K562 (cell line): ENCODE data around the gene ADCY5. TPM values are rescaled to one million over a fixed set of nuclear protein-coding genes. Genes with fewer than 3 reads are reported as not detected.

Experiments
- ATAC-seq: fragments of 200-7000 bp; cut with Tn5 transposase; 3 replicates; pipeline ENCODE4 v1.9.1; 2020; ENCODE audit warnings: moderate library complexity
- BruUV-seq: library from RNA; stranded (reverse); fragments of 400-500 nt; replicated peaks from 2 replicates; lab custom pipeline; 2021; lab: Mats Ljungman, UMichigan
- CTCF ChIA-PET: fragments of 300-600 bp; formaldehyde crosslinking; extraction: SDS; loops from one replicate; lab custom pipeline; 2021; ENCODE audit warnings: low intra/inter-chr PET ratio; lab: Yijun Ruan, JAX
- POLR2A ChIA-PET: fragments of 300-600, 350-650 bp; sonication (Branson Sonifier 250); formaldehyde crosslinking; extraction: SDS; loops from one replicate; lab custom pipeline; 2021; ENCODE audit warnings: antibody characterized with exemption, inconsistent platforms; lab: Yijun Ruan, JAX
- DNase-seq, 4 experiments: peaks; one replicate each; pipeline versions ENCODE4 v3.0.0 to v3.0.0-alpha.2; 2011 to 2018; ENCODE audit warnings: low spot score in 3 of 4, mixed read lengths in 3 of 4; ENCODE audit errors: extremely low read depth in 1 of 4
- FAIRE-seq: peaks from 2 replicates; lab custom pipeline; 2011; peaks lifted over from hg19 to GRCh38; lab: Jason Lieb, UNC
- H2AFZ ChIP-seq: 2 replicates; pipeline ENCODE4 v1.6.0; 2011; ENCODE audit warnings: low read depth, low read length, control low read depth, inconsistent platforms
- H3K27ac ChIP-seq: fragments of 200-600 bp; 3 replicates; pipeline ENCODE4 v1.8.0; 2011; ENCODE audit warnings: low read depth, mild to moderate bottlenecking, control low read depth, inconsistent platforms, low read length, moderate library complexity, mixed read lengths; ENCODE audit errors: extremely low read depth
- H3K27me3 ChIP-seq, 2 experiments: fragments of 300-600 bp in 1 of 2; 2 replicates in 1 of 2; 3 replicates in 1 of 2; pipeline versions ENCODE4 v1.6.0 to v1.8.0; 2011; ENCODE audit warnings: inconsistent platforms in 2 of 2, low read length in 2 of 2, mild to moderate bottlenecking in 1 of 2, mixed read lengths in 1 of 2, moderate library complexity in 1 of 2; ENCODE audit not compliant: control insufficient read depth in 2 of 2, insufficient read depth in 2 of 2
- H3K36me3 ChIP-seq: fragments of 300-600 bp; 3 replicates; pipeline ENCODE4 v1.8.0; 2011; ENCODE audit warnings: mild to moderate bottlenecking, low read length, inconsistent platforms; ENCODE audit not compliant: control insufficient read depth, insufficient read depth
- H3K4me1 ChIP-seq, 2 experiments: fragments of 200-600 bp in 1 of 2; replicated peaks in 1 of 2; 2 replicates in 1 of 2; 3 replicates in 1 of 2; pipeline versions ENCODE4 v1.5.1 to v1.8.0; 2011; ENCODE audit warnings: inconsistent platforms in 2 of 2, low read length in 2 of 2, mild to moderate bottlenecking in 1 of 2, mixed read lengths in 1 of 2, moderate library complexity in 1 of 2; ENCODE audit not compliant: control insufficient read depth in 2 of 2, insufficient read depth in 2 of 2
- H3K4me2 ChIP-seq: 2 replicates; pipeline ENCODE4 v1.6.1; 2011; ENCODE audit warnings: low read length, control low read depth, inconsistent platforms, mixed read lengths; ENCODE audit not compliant: insufficient read depth
- H3K4me3 ChIP-seq: fragments of 200-600 bp; sonication (generic), shearing (Covaris generic); 2 replicates; pipeline ENCODE4 v1.5.1; 2016; ENCODE audit warnings: control low read depth, inconsistent platforms
- H3K79me2 ChIP-seq: fragments of 200-600 bp; 3 replicates; pipeline ENCODE4 v1.8.0; 2011; ENCODE audit warnings: low read length, inconsistent platforms; ENCODE audit not compliant: control insufficient read depth, insufficient read depth
- H3K9ac ChIP-seq, 2 experiments: 2 replicates each; pipeline versions ENCODE4 v1.6.0 to v1.6.1; 2011; ENCODE audit warnings: low read depth in 2 of 2, low read length in 2 of 2, control low read depth in 1 of 2, inconsistent platforms in 1 of 2, mild to moderate bottlenecking in 1 of 2, mixed read lengths in 1 of 2; ENCODE audit not compliant: insufficient read depth in 1 of 2
- H3K9me1 ChIP-seq: one replicate; pipeline ENCODE4 v1.6.0; 2011; ENCODE audit warnings: inconsistent platforms, mild to moderate bottlenecking, low read length, moderate library complexity; ENCODE audit not compliant: control insufficient read depth, insufficient read depth
- H3K9me3 ChIP-seq: replicated peaks from 2 replicates; pipeline ENCODE4 v1.5.1; 2011; ENCODE audit warnings: low read depth, low read length, inconsistent platforms; ENCODE audit not compliant: control insufficient read depth, insufficient read depth
- H4K20me1 ChIP-seq: replicated peaks from 2 replicates; pipeline ENCODE4 v1.6.1; 2011; ENCODE audit warnings: low read length, inconsistent platforms, mixed read lengths; ENCODE audit not compliant: control insufficient read depth, insufficient read depth
- ELF1 ChIP-seq: fragments of 200-800 bp; sonication (Bioruptor generic); IDR thresholded peaks from 2 replicates; pipeline ENCODE4 v1.6.1; 2016; ENCODE audit warnings: missing genetic modification characterization, missing compliant biosample characterization
- GATAD2A ChIP-seq: fragments of 450-650 bp; IDR thresholded peaks from 2 replicates; pipeline ENCODE4 v1.6.1; 2017
- MCM7 ChIP-seq, 2 experiments: fragments of 450-650 bp; IDR thresholded peaks; 2 replicates each; pipeline ENCODE4 v1.6.1; 2016 to 2018
- ZNF324 ChIP-seq: fragments of 250-450 bp; sonication (Bioruptor Pico); IDR thresholded peaks from 2 replicates; pipeline ENCODE4 v1.4.0; 2020; ENCODE audit warnings: mild to moderate bottlenecking
- ZNF507 ChIP-seq: conservative IDR thresholded peaks from 2 replicates; pipeline ENCODE4 v1.6.1; 2017; ENCODE audit warnings: missing genetic modification characterization, missing compliant biosample characterization
- WGBS: fragments of 100-300 bp; shearing (Covaris generic); methylation state at CpG from one replicate; pipeline ENCODE4 v1.1.6; 2016; ENCODE audit warnings: low coverage, mixed read lengths; ENCODE audit not compliant: insufficient coverage; ENCODE audit errors: missing lambda C conversion rate; 5-methylcytosine and 5-hydroxymethylcytosine counted together
- in situ Hi-C: fragments of 300-500 bp; cut with MboI; formaldehyde crosslinking; loops from 4 replicates; pipeline ENCODE4 v1.15.0; 2018; ENCODE audit warnings: inconsistent platforms, mixed read lengths
- intact Hi-C: fragments of 100-400 bp; cut with micrococcal nuclease; formaldehyde crosslinking; loops from 2 replicates; pipeline ENCODE4 v1.14.2; 2022
- polyA plus RNA-seq, 8 experiments: library from polyadenylated mRNA; depleted of rRNA in 4 of 8; stranded (reverse) in 5 of 8; unstranded in 3 of 8; fragments of >200 nt; fragmentation: Nextera tagmentation in 2 of 8; fragmentation: Illumina TruSeq in 1 of 8; extraction: Ambion mirVana in 2 of 8; extraction: Trizol in 1 of 8; gene quantifications; 2 replicates each; pipeline versions ENCODE4 v1.2.1 to v1.2.3, GENCODE V29; 2011 to 2014; ENCODE audit warnings: inconsistent platforms in 1 of 8, missing spikeins in 1 of 8
- total RNA-seq, 7 experiments: library from RNA; depleted of rRNA in 6 of 7; stranded (reverse); fragments of >200 nt in 6 of 7; fragmentation: Illumina TruSeq in 2 of 7; extraction: Trizol in 2 of 7; gene quantifications; 2 replicates each; pipeline versions ENCODE4 v1.2.1 to v1.2.3, GENCODE V29; 2011 to 2021; ENCODE audit warnings: low replicate concordance in 1 of 7

Gene ADCY5
- total and polyA plus RNA-seq, 9 of the 15 experiments (the other 6 are each of a cell fraction or from before 2014, with no cell fraction given), result under 0.01 TPM; not detected in 8

DNA sequence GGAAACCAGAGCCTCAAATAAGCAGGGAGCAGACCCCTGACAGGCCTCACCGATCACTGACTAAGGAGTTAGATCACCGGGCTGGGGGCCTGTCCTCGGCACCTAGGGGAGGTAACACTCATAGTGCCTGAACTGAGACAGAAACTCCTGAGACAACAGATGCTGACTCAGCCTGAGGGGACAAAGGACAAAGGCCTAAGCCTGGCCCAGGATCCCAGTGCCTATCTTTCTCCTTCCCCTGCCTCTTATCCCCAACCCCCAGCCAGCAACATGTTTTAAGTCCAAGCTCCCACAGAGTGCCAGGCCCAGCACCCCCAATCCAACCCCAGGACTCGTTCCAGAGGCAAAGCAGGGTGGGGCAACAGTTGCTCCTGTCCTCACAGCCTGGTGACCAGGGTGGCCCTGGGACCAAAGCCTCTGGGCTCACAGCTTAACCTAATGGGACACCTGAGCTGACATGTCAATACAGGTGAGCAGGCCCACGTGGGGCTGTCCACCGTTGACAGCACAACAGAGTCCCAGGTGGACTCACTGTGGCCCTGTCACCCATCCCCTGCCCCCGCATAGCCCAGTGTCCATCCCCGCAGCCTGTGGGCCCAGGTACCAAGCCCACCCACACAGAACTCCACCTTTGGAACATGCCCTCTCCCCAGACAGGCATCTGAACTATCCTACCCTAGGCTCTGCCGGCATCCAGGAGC, 37.4 kb downstream of the ADCY5 start:
- CTCF ChIA-PET, result no interaction called here
- intact Hi-C loops, result no loop called here

DNA sequence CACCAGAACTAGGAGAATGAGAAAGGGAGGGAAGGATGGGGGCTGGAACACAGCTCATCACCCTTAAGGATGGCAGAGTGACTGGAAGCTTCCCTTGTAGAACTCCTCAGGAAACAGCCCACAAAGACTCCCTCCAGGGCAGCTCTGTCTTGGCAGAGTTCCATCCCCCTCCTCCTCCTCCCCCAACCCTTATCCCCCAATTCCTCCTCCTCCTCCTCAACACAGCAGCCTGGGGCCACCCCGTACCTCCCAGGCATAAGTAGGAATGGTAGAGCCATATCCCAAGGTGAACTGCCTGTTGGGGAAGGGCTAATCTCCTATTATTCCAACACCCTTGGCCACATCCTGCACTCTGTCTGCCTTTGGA, 38.8 kb downstream of the ADCY5 start:
- DNase-seq (no peak), ATAC-seq (no peak), FAIRE-seq (no peak)
- TF ChIP-seq MCM7 (IDR thresholded peaks at IDR 0.05) (no peak), GATAD2A (no peak), ZNF507 (tag) (no peak)
- Histone ChIP-seq H4K20me1 (no peaks in the 10 kb centered on the region), H3K4me1 (no peaks in the 10 kb centered on the region), H3K36me3 (no peaks in the 10 kb centered on the region), H3K79me2 (no peaks in the 10 kb centered on the region), H2AFZ (no peak overlapping the region), H3K4me2 (no peak overlapping the region), H3K9me3 (no peaks in the 10 kb centered on the region), H3K4me3 (no peak overlapping the region), H3K27ac (no peak overlapping the region), H3K9ac (no peak overlapping the region), H3K27me3 (peaks cover 3 to 47% of the 10 kb centered on the region in 2 experiments), H3K9me1 (no peaks in the 10 kb centered on the region)
- no TSS peak for BruUV-seq
- intact Hi-C loops, result no loop called here
- WGBS, result no CpG with 5 or more reads among the region's 1 CpG
- in situ Hi-C loops, result no loop called here
- ChIA-PET POLR2A (interaction anchor here (1.2 kb wide), 1 partner anchor 19 kb away, joined by 3 read pairs; no protein-coding TSS in a partner anchor), CTCF (no interaction called here)

More for the DNA sequence above, 37.4 kb downstream of the ADCY5 start:
- H3K9me1 ChIP-seq, result no peaks in the 10 kb centered on the region
- FAIRE-seq, result no peak
- peaks cover 3 to 52% of the 10 kb centered on the region in 2 experiments for H3K27me3 ChIP-seq
- POLR2A ChIA-PET, result interaction anchor here (1.0 to 1.2 kb wide), 2 partner anchors 21 kb away, joined by 3 read pairs; no protein-coding TSS in a partner anchor
- H3K9me3 ChIP-seq, result no peaks in the 10 kb centered on the region
- no peak overlapping the region for H2AFZ ChIP-seq
- H3K27ac ChIP-seq, result no peak overlapping the region
- H3K9ac ChIP-seq, result no peak overlapping the region
- H4K20me1 ChIP-seq, result no peaks in the 10 kb centered on the region
- no peak for TF ChIP-seq ZNF324
- TF ChIP-seq ELF1 (tag), result no peak
- H3K36me3 ChIP-seq, result no peaks in the 10 kb centered on the region
- no peak overlapping the region for H3K4me3 ChIP-seq
- H3K4me2 ChIP-seq, result no peak overlapping the region
- no TSS peak for BruUV-seq
- no peaks in the 10 kb centered on the region for H3K79me2 ChIP-seq
- DNase-seq, result no peak
- in situ Hi-C loops, result no loop called here
- no peaks in the 10 kb centered on the region for H3K4me1 ChIP-seq
- WGBS, result 10% methylated on average over 5 of the region's 9 CpGs
- no peak for ATAC-seq
